LHCN-M2 (cell line): ENCODE measurements around the gene SF3B2. TPM values are rescaled to one million over a fixed set of nuclear protein-coding genes. Genes with fewer than 3 reads are reported as not detected.
"Not testable (repeated sequence)": the region's sequence is repeated elsewhere in the genome, so short reads cannot be mapped to it uniquely, and the experiment has no call there.

Source experiments
- DNase-seq: peaks from one replicate; pipeline ENCODE4 v3.0.0-alpha.2; 2012; ENCODE audit warnings: low read depth
- polyA plus RNA-seq: library from polyadenylated mRNA; unstranded; fragments of >200 nt; gene quantifications from one replicate; pipeline ENCODE4 v1.2.1, GENCODE V29; 2012; ENCODE audit warnings: missing spikeins
- total RNA-seq: library from RNA; depleted of rRNA; stranded (reverse); fragments of >200 nt; gene quantifications from 2 replicates; pipeline ENCODE4 v1.2.3, GENCODE V29; 2014; rRNA removed

SF3B2 gene
- 156 and 163 TPM in 2 replicates for total RNA-seq
- 166 TPM for polyA plus RNA-seq

GRCh38 chr11:66051766-66052663 lies at the start of gene SF3B2:
Gene SF3B2 (plus strand): TSS chr11:66052364. CDS start chr11:66052385, 21 bp downstream.
- DNase-seq, result peak; percentile 97

- peak; percentile 61 for DNase-seq
Observed at GRCh38 chr11:66002648-66003225, 49.4 kb upstream of the SF3B2 start.

- DNase-seq, result no peak
Observed at GRCh38 chr11:66003291-66003690, 48.9 kb upstream of the SF3B2 start.

- DNase-seq, result peak; percentile 63
Observed at GRCh38 chr11:66004186-66004585, 48.0 kb upstream of the SF3B2 start.

- DNase-seq, result no peak
Observed at GRCh38 chr11:66006134-66006890, 45.9 kb upstream of the SF3B2 start.

- no peak for DNase-seq
Observed at GRCh38 chr11:66006891-66007176, 45.3 kb upstream of the SF3B2 start.

- no peak for DNase-seq
Observed at GRCh38 chr11:66007201-66007634, 44.9 kb upstream of the SF3B2 start.

- DNase-seq, result no peak
Observed at GRCh38 chr11:66008095-66008467, 44.1 kb upstream of the SF3B2 start.

GRCh38 chr11:66008468-66009101 lies 43.6 kb upstream of the SF3B2 start:
- DNase-seq, result peak; percentile 96

- not testable (repeated sequence) for DNase-seq
Observed at GRCh38 chr11:66010036-66010435, 42.1 kb upstream of the SF3B2 start.

GRCh38 chr11:66011239-66011784 lies 40.9 kb upstream of the SF3B2 start:
- no peak for DNase-seq

- no peak for DNase-seq
Observed at GRCh38 chr11:66011785-66012303, 40.3 kb upstream of the SF3B2 start, which contains the start of gene CST6. Gene CST6 (plus strand): TSS chr11:66012008. CDS start chr11:66012045, 37 bp downstream.

- DNase-seq, result no peak
Observed at GRCh38 chr11:66012371-66012945, 39.7 kb upstream of the SF3B2 start.

- no peak for DNase-seq
Observed at GRCh38 chr11:66012946-66013761, 39.0 kb upstream of the SF3B2 start.

GRCh38 chr11:66013762-66014100 lies 38.4 kb upstream of the SF3B2 start:
- DNase-seq, result no peak

- peak; percentile 36 for DNase-seq
Observed at GRCh38 chr11:66014804-66015453, 37.2 kb upstream of the SF3B2 start.

- DNase-seq, result peak; percentile 90
Observed at GRCh38 chr11:66015454-66015881, 36.7 kb upstream of the SF3B2 start.

GRCh38 chr11:66015936-66016792 lies 36.0 kb upstream of the SF3B2 start:
- DNase-seq, result peak; percentile 74

GRCh38 chr11:66016793-66017177 lies 35.4 kb upstream of the SF3B2 start:
- DNase-seq, result no peak
